OCI-LY1 (cell line): ENCODE measurements around the gene EML4.

ENCODE experiments used
- EZH2 ChIP-seq: fragments of 200-600 bp; sonication (generic), shearing (Covaris generic); IDR thresholded peaks from 2 replicates; pipeline ENCODE4 v1.8.0; 2017; ENCODE audit warnings: borderline replicate concordance, mixed run types, mild to moderate bottlenecking, antibody characterized with exemption, low read length, moderate library complexity, mixed read lengths
- TF ChIP-seq, protein P1 (sequence below): fragments of 200-600 bp; sonication (generic), shearing (Covaris generic); IDR thresholded peaks from 2 replicates; pipeline ENCODE4 v1.5.1; 2017; ENCODE audit warnings: mild to moderate bottlenecking, antibody characterized with exemption, low read length, moderate library complexity, mixed read lengths

DNA sequence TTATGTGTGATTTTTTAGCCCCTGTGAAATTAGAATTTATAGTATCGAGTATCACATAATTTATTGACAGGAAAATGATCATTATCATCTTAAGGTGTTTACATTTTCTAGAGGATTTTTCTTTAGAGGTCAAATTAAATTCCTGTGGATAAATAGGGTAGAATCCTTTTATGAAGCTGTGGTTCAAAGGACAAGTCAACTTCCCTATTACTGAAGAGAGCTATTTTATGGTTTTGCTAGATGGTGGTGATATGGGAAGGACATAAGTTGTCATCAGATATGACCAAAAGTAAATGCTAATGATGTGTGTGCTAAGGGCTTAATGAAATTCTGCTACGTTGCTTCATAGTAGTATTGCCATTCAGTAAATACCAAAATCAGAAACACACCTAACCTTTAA, 80.1 kb downstream of the EML4 start:
- no peak for TF ChIP-seq EZH2
- TF ChIP-seq, protein P1, sequence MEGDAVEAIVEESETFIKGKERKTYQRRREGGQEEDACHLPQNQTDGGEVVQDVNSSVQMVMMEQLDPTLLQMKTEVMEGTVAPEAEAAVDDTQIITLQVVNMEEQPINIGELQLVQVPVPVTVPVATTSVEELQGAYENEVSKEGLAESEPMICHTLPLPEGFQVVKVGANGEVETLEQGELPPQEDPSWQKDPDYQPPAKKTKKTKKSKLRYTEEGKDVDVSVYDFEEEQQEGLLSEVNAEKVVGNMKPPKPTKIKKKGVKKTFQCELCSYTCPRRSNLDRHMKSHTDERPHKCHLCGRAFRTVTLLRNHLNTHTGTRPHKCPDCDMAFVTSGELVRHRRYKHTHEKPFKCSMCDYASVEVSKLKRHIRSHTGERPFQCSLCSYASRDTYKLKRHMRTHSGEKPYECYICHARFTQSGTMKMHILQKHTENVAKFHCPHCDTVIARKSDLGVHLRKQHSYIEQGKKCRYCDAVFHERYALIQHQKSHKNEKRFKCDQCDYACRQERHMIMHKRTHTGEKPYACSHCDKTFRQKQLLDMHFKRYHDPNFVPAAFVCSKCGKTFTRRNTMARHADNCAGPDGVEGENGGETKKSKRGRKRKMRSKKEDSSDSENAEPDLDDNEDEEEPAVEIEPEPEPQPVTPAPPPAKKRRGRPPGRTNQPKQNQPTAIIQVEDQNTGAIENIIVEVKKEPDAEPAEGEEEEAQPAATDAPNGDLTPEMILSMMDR: no peak
